Mucosa of stomach (tissue), 1 donor: ENCODE results near the gene FOXJ1.
"Not testable (repeated sequence)": the region's sequence is repeated elsewhere in the genome, so short reads cannot be mapped to it uniquely, and the experiment has no call there.

Experiments
- H3K27me3 ChIP-seq: one replicate; pipeline ENCODE4 v1.7.0; 2013; ENCODE audit warnings: mild to moderate bottlenecking, low read length; ENCODE audit not compliant: control insufficient read depth, insufficient read depth
- H3K36me3 ChIP-seq: one replicate; pipeline ENCODE4 v1.7.0; 2013; ENCODE audit warnings: low read length; ENCODE audit not compliant: control insufficient read depth, insufficient read depth
- H3K4me1 ChIP-seq: one replicate; pipeline ENCODE4 v1.7.0; 2013; ENCODE audit warnings: mild to moderate bottlenecking, low read length; ENCODE audit not compliant: control insufficient read depth, insufficient read depth
- H3K4me3 ChIP-seq: one replicate; pipeline ENCODE4 v1.7.0; 2013; ENCODE audit warnings: low read length
- H3K9ac ChIP-seq: one replicate; pipeline ENCODE4 v1.7.0; 2013; ENCODE audit warnings: mild to moderate bottlenecking, low read length, moderate library complexity
- H3K9me3 ChIP-seq: one replicate; pipeline ENCODE4 v1.7.0; 2013; ENCODE audit warnings: mild to moderate bottlenecking, low read length, moderate library complexity; ENCODE audit not compliant: control insufficient read depth
- donor health status: Pancreatic carcinoma.

FOXJ1 gene, protein sequence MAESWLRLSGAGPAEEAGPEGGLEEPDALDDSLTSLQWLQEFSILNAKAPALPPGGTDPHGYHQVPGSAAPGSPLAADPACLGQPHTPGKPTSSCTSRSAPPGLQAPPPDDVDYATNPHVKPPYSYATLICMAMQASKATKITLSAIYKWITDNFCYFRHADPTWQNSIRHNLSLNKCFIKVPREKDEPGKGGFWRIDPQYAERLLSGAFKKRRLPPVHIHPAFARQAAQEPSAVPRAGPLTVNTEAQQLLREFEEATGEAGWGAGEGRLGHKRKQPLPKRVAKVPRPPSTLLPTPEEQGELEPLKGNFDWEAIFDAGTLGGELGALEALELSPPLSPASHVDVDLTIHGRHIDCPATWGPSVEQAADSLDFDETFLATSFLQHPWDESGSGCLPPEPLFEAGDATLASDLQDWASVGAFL

DNA sequence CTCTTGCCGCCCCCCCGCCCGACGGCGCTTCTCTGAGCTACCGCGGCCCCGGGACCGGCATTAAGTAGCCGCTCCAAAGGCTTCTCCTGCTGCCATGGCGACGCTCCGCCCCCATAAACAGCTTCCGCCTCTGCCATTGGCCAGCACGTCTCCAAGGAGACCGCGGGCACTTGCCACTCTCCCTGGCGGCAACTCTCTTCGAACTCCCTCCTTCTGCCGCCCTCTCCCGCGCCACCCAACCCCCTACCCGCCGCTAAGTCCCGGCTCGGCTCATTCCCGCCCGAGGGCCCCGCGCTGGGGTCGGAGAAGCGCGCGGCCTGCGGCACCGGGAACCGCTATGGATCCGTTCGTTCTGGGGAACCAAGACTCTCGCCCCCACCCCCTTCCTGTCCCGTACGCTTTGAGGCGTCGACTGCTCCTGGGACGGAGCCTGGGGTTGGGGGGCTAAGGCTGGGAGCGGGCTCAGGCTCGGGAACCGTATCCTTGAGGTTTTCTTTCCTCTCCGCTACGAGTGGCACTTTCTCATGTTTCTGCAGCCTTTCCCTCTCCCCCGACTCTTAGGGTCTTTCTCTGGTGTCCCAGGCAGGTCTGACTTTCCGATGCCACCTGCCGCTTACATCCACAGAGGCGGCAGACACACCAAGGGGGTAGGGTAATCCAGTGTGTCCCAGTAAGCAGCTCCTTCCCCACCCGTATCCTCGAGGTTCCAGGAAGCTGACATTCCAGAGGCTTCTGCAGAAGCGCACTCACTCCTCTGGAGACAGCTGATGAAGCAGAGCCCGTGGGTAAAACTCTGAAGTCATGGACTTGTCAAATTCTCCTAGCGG, at the start of gene FOXJ1:
Gene FOXJ1 (minus strand): TSS at position 34 of the 827 bp plus-strand sequence. CDS start 850 bp downstream, outside the sequence.
- no peaks in the 10 kb centered on the region for H3K9me3 ChIP-seq
- peak within 1 kb of the TSS; percentile 1 for H3K4me3 ChIP-seq
- H3K4me1 ChIP-seq, result peaks cover 14% of the 10 kb centered on the region
- peaks cover 51% of the 10 kb centered on the region for H3K27me3 ChIP-seq
- H3K9ac ChIP-seq, result peak within 1 kb of the TSS; percentile 3
- H3K36me3 ChIP-seq, result no peaks in the 10 kb centered on the region

DNA sequence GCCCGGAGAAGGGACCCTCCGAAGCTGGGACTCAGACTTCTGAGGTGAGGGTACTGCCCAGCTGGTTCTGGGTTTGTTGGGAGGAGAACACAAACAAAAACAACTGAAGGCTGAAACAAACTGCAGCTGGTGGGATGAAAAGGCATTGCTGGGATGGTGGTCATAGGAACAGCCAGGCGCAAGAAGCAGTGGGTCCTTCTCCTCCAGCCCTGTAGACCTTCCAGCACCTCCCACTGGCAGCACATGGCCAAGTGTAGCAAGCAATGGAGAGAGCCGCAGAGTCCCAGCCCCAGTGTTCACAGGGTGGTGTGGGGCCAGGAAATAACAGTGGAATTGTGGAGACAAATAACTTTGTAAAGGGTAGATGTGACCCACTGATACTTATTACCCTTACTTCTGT, 48.7 kb upstream of the FOXJ1 start:
- Histone ChIP-seq H3K27me3 (no peaks in the 10 kb centered on the region), H3K9ac (no peak overlapping the region), H3K9me3 (no peaks in the 10 kb centered on the region), H3K4me3 (no peak overlapping the region), H3K36me3 (no peaks in the 10 kb centered on the region), H3K4me1 (no peaks in the 10 kb centered on the region)

DNA sequence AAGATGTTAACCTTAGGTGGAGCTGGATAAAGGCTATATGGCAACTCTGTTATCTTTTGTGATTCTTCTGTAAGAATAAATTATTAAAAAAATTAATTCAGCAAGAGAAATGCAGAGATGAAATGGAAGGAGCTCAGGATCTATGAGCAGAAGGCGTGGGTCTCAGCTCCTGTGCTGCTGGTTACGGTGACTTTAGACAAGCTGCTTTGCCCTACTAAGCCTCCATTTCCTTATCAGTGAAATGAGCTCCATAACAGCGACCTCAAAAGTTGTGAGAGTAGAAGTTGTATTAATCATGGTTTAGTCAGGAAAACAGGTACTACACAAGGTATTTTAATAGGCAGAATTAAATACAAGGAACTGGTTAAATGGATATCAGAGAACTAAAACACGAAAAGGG, 48.2 kb upstream of the FOXJ1 start:
- Histone ChIP-seq H3K4me3 (no peak overlapping the region), H3K27me3 (no peaks in the 10 kb centered on the region), H3K9me3 (no peaks in the 10 kb centered on the region), H3K4me1 (no peaks in the 10 kb centered on the region), H3K9ac (no peak overlapping the region), H3K36me3 (no peaks in the 10 kb centered on the region)

DNA sequence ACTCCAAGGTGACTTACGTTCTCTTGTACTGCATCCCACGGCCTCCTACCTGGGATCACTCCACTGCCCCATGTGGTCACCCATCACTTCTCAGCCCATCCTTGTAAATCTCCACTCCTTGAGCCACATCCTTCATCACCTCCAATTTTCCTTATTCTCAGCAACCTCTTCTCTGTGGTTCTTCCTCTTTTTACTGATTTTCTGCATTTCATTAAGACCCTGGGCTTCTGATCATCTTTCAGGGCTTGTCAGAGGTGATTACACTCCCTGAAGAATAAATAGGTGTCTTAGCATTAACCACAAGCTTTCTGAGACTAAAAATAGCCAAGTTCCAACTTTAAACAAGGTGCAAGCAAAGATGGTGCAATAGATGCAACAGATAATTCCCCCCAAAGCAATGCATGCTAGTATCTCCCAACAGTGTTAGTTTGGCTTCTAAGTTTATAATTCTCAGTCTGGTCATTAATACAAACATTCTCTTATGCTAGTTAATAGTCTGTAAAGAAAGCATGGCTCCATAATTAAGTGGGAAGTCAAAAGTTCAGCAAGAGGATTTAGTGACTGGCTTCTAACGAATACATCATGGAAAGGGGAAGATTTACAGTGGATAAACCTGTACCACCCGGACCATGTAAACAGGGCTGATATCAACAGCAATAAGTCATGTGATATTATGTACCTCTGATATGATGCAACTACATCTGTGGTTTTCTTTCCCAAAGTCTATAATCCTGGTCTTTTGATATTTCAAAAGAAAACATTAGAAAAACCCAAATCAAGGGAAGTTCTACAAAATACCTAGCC, 47.4 kb upstream of the FOXJ1 start:
- Histone ChIP-seq H3K4me3 (no peak overlapping the region), H3K9ac (no peak overlapping the region), H3K9me3 (no peaks in the 10 kb centered on the region), H3K4me1 (no peaks in the 10 kb centered on the region), H3K36me3 (no peaks in the 10 kb centered on the region), H3K27me3 (no peaks in the 10 kb centered on the region)

DNA sequence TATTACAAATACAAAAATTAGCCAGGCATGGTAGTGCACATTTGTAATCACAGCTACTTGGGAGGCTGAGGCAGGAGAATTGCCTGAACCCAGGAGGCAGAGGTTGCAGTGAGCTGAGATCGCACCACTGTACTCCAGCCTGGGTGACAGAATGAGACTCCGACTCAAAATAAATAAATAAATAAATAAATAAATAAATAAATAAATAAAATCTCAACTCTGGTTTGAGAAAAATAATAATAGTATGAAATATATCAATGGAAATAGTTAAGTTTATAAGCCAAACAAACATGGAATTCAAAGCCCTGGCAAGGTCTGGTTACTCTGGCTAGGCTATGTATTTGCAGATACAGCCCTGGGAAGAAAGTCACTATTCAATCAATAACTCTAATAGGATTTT, 45.7 kb upstream of the FOXJ1 start:
- H3K4me3 ChIP-seq, H3K36me3 ChIP-seq, H3K9me3 ChIP-seq, H3K9ac ChIP-seq, H3K27me3 ChIP-seq, H3K4me1 ChIP-seq: not testable (repeated sequence)

DNA sequence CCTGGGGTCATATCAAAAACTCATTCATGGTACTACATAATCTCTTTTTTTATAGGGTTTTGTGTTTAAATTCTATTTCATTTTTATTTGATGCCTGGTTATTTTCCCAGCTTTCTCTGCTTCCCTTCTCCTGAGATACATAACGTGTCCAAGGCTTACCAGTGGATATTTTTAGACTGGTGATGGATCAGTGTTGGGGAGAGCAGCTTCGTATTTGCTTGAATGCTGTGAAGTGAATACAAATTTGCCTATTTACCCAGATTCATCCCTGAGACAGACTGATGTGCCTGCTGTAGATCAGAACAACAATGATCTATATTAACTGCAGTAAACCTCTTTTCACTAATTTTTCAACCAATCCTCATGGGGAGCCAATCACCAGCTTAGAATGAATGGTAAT, 43.2 kb upstream of the FOXJ1 start:
- Histone ChIP-seq H3K9me3 (no peaks in the 10 kb centered on the region), H3K4me3 (no peak overlapping the region), H3K27me3 (no peaks in the 10 kb centered on the region), H3K9ac (no peak overlapping the region), H3K36me3 (no peaks in the 10 kb centered on the region), H3K4me1 (no peaks in the 10 kb centered on the region)

DNA sequence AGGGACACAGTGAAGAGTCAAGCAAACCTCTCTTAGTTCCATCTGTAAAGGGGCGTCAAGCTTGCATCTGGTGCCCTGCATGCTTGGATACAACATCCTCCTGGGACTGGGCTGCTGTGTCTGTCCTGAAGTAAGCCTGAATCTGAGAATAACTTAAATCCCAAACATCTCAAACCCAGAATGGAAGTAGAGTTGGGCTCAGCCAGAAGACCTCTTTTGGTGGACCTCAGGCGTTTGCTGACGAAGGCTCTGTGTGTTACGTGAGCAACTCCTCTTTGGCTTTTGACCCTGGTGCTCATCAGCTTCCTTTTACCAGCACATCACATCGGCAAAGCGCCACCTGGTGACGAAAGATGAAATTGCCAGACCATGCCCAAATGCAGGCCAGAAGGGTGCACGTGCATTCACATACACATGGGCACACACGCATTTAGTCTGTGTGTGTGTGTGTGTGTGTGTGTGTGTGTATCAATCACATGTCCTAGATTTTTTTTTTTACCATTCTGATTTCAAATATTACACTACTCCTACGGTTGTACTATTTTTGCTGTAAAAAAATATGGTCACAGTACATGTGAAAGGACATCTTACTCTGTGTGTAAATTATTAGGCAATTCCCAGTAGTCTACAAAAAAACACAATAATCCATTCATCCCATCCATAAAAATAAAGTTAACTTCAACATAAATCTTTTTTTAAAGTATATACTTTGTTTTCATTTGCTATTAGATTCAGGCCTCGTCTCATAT, 41.1 kb upstream of the FOXJ1 start:
- Histone ChIP-seq H3K36me3 (no peaks in the 10 kb centered on the region), H3K4me1 (no peaks in the 10 kb centered on the region), H3K27me3 (no peaks in the 10 kb centered on the region), H3K9ac (no peak overlapping the region), H3K4me3 (no peak overlapping the region), H3K9me3 (no peaks in the 10 kb centered on the region)

DNA sequence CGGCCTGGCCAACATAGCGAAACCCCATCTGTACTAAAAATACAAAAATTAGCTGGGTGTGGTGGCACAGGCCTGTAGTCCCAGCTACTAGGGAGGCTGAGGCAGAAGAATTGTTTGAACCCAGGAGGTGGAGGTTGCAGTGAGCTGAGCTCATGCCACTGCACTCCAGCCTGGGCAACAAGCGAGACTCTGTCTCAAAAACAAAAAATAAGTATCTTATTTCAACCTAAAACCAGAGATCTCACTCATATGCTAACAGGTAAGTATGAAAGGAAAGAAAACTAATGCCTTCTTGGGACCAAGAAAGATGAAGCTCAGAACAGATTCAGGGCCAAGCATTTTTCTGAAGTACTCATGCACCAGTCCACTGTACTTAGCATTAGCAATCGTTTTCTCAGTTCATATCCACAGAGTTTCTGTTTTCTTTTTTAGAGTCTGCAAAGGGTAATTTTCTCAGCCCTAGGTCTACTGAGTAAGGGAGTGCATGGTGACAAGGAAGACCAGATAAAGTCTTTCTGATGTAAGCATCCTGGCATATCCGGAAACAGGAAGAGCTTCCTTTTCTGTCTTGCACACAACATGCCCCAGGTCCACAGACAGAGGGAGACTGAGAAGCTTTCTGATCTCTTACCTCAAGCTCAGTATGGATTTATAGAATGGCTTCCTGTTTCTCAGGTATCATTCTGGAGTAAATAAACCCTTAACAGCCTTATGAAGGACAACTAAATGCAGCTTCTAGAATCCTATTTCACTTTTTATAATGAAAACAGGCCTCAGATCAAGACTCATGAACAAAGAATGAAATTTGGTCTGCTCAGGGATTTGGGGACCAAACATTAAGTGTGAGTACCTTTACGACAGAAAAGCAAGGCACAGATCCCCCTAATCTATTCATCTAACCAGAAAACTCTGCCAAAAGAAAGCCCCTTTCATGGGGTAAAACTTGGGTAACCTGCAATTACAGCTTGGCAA, 38.7 kb upstream of the FOXJ1 start:
- no peak overlapping the region for H3K4me3 ChIP-seq
- H3K36me3 ChIP-seq, result no peaks in the 10 kb centered on the region
- H3K27me3 ChIP-seq, result no peaks in the 10 kb centered on the region
- H3K4me1 ChIP-seq, result no peaks in the 10 kb centered on the region
- no peak overlapping the region for H3K9ac ChIP-seq
- no peaks in the 10 kb centered on the region for H3K9me3 ChIP-seq

DNA sequence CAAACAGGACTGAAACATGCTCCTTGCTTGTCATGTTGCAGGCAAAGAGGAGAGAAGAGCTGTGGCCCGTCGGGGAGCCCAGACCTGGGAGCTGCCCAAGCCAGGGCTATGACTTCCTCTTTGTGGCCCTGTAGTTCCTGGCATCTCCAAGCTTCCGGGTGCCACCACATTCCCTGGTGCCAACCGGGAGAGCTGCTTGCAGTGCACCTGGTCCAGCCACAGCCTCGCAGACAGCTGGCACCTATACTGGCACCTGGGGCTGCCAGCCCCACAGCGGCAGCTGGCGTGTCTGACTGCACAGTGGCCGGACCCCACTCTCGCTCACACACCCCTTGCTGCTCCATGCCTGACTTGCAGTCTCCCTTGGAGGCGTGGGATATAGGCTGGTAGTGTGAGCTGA, 37.1 kb upstream of the FOXJ1 start:
- Histone ChIP-seq H3K36me3 (no peaks in the 10 kb centered on the region), H3K4me3 (no peak overlapping the region), H3K9ac (no peak overlapping the region), H3K4me1 (no peaks in the 10 kb centered on the region), H3K9me3 (no peaks in the 10 kb centered on the region), H3K27me3 (no peaks in the 10 kb centered on the region)

DNA sequence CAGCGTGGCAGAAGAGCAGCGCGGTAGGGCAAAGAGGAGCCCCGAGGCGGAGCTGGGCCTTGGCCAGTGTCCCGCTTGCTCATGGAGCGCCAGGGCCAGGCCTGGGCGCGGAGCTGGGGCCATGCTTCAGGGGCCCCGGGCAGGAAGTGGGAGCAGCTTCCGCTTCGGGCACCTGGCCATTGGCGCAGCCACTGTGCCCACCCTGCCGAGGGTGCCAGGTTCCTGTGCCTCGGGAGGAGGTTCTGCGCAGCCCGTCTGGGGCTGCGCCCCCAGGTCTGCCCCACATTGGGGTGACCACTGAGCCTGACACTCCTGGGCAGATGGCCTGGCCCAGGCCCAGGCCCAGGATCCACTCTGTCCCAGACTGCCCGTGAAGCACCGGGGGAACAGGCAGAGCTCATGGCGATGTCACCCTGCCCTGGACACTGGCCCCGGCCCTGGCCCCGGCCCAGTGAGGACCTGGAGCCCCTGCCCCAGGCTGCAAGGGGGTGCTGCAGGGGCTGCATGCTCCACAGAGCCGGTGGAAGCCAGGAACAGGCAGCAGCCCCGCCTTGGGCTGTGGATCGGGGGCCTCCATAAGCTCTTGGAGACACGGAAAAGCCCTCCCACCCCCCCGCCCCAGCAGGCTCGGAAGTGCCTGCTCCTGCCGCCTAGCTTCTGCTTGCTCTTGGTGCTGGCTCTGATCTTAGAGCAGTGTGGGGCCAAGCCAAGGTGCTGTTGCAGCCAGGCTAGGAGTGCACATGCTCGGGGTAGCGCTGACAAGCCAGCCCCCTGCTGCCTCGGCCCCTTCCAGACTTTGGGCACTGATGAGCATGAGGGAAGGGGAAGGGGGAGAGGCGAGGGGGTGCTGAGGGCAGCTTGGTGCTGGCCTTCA, 35.9 kb upstream of the FOXJ1 start:
- Histone ChIP-seq H3K36me3 (no peaks in the 10 kb centered on the region), H3K4me1 (no peaks in the 10 kb centered on the region)

More for the DNA sequence above, 35.9 kb upstream of the FOXJ1 start:
- H3K27me3 ChIP-seq, result no peaks in the 10 kb centered on the region
- H3K4me3 ChIP-seq, result no peak overlapping the region
- H3K9ac ChIP-seq, result no peak overlapping the region
- H3K9me3 ChIP-seq, result no peaks in the 10 kb centered on the region
